HG03039 (cell line): Measurements from ENCODE around the gene LAMB4.

Source experiments
- ATAC-seq: cut with Tn5 transposase; IDR thresholded peaks from one replicate; pipeline ENCODE4 v1.9.1; 2021; ENCODE audit warnings: mild to moderate bottlenecking, moderate library complexity; ENCODE audit not compliant: unreplicated experiment

Gene LAMB4

GRCh38 chr7:107975394-107976013 is 154.7 kb downstream of the LAMB4 start:
- no peak for ATAC-seq

DNA sequence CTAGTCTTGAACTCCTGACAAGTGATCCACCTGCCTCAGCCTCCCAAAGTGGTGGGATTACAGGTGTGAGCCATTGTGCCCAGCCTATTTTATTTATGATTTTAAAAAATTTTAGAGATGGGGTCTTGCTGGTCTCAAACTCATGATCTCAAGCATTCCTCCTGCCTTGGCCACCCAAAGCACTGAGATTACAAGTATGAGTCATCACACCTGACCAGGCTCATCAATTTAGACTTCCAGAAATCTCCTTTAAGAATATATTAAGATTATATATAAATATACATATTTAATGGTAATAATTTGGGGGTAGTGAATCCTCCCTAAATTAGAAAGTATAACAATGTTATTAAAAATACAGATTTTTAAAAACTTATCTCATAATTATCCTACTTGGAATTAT is 156.3 kb downstream of the LAMB4 start:
- no peak for ATAC-seq
